ENCODE results near the gene PPM1A.

PPM1A gene

DNA sequence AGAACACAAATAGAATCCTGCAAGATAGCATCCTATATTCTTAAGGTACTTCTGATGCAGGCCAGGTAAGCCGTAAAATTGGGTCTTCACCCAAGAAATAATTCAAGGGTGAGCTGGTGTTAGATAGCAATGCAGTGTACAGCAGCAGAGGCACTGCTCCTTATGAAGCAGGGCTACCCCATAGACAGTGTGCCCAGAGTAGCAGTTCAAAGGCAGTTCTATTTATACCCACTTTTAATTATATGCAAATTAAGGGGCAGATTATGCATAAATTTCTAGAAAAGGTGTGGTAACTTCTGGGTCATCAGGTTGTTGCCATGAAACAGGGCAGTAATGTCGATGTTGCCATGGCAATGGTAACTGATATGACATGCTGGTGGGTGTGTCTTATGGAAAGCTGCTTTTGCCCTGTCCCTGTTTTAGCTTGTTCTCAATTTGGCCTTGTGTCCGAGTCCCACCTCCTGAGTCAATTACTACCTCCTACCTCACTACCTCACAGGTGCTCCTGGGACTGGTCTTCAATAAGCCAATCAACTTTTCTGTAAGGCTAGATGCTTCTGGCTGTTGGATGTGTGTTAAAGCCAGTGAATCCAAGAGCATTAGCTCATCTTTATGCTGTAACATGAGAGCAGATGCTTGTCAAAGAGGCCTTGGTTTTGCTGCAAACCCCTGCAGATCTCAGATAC lies 61.0 kb downstream of the PPM1A start:
- ATAC-seq (ENCODE audit: insufficient read depth, low read depth) (no peak), DNase-seq (no peak)
- no peaks in the 10 kb centered on the region for H3K36me3 ChIP-seq (ENCODE audit: insufficient read depth, low read length)
- H3K4me2 ChIP-seq (ENCODE audit: insufficient read depth, low read length): no peak overlapping the region
- no peak overlapping the region for H3K4me3 ChIP-seq (ENCODE audit: low read depth in 1 of 2, low read length in 2 of 2)
- no peaks in the 10 kb centered on the region for H3K9me3 ChIP-seq (ENCODE audit: insufficient read depth, low read length, severe bottlenecking)
- TF ChIP-seq, protein P1, sequence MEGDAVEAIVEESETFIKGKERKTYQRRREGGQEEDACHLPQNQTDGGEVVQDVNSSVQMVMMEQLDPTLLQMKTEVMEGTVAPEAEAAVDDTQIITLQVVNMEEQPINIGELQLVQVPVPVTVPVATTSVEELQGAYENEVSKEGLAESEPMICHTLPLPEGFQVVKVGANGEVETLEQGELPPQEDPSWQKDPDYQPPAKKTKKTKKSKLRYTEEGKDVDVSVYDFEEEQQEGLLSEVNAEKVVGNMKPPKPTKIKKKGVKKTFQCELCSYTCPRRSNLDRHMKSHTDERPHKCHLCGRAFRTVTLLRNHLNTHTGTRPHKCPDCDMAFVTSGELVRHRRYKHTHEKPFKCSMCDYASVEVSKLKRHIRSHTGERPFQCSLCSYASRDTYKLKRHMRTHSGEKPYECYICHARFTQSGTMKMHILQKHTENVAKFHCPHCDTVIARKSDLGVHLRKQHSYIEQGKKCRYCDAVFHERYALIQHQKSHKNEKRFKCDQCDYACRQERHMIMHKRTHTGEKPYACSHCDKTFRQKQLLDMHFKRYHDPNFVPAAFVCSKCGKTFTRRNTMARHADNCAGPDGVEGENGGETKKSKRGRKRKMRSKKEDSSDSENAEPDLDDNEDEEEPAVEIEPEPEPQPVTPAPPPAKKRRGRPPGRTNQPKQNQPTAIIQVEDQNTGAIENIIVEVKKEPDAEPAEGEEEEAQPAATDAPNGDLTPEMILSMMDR (IDR thresholded peaks at IDR 0.05; ENCODE audit: borderline replicate concordance, extremely low read depth, low read length, poor library complexity, severe bottlenecking): no peak
- no peak for TF ChIP-seq EZH2 (IDR thresholded peaks at IDR 0.05; ENCODE audit: borderline replicate concordance, low read depth, low read length, severe bottlenecking)
- no peaks in the 10 kb centered on the region for H4K20me1 ChIP-seq (ENCODE audit: insufficient read depth, low read length)
- no peak overlapping the region for H3K27ac ChIP-seq (ENCODE audit: low read length)
- H3K79me2 ChIP-seq (ENCODE audit: insufficient read depth, low read length): no peaks in the 10 kb centered on the region
- no peak overlapping the region for H2AFZ ChIP-seq (ENCODE audit: low read depth, low read length)
- H3K9ac ChIP-seq (ENCODE audit: low read depth, low read length): no peak overlapping the region
- no peaks in the 10 kb centered on the region for H3K27me3 ChIP-seq (ENCODE audit: insufficient read depth, low read length, poor library complexity)
- no peaks in the 10 kb centered on the region for H3K4me1 ChIP-seq (ENCODE audit: insufficient read depth, low read length)

DNA sequence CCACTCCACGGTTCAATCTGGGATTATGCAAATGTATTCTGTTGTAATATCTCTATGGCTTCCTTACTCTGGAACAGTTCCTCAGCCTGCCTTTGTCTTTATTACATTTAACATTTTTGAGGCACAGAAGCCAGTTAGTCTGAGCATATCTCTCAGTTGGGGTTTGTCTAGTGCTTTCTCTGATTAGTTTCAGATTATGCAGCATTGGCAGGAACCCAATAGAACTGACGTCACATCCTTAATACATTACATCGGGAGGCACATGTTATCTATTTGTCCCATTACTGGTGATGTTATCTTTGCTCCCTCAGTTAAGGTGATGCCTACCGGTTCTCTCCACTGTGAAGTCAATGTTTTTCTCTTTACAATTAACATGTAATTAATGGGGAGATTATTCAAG lies 62.4 kb downstream of the PPM1A start:
- Histone ChIP-seq H3K36me3 (ENCODE audit: insufficient read depth, low read length) (no peaks in the 10 kb centered on the region), H3K27me3 (ENCODE audit: insufficient read depth, low read length, poor library complexity) (no peaks in the 10 kb centered on the region), H3K4me1 (ENCODE audit: insufficient read depth, low read length) (no peaks in the 10 kb centered on the region), H3K9ac (ENCODE audit: low read depth, low read length) (no peak overlapping the region), H3K9me3 (ENCODE audit: insufficient read depth, low read length, severe bottlenecking) (no peaks in the 10 kb centered on the region), H3K27ac (ENCODE audit: low read length) (no peak overlapping the region), H2AFZ (ENCODE audit: low read depth, low read length) (no peak overlapping the region), H3K4me3 (ENCODE audit: low read depth in 1 of 2, low read length in 2 of 2) (no peak overlapping the region), H3K79me2 (ENCODE audit: insufficient read depth, low read length) (no peaks in the 10 kb centered on the region), H3K4me2 (ENCODE audit: insufficient read depth, low read length) (no peak overlapping the region), H4K20me1 (ENCODE audit: insufficient read depth, low read length) (no peaks in the 10 kb centered on the region)
- TF ChIP-seq, protein P1 (IDR thresholded peaks at IDR 0.05; ENCODE audit: borderline replicate concordance, extremely low read depth, low read length, poor library complexity, severe bottlenecking): no peak
- TF ChIP-seq EZH2 (IDR thresholded peaks at IDR 0.05; ENCODE audit: borderline replicate concordance, low read depth, low read length, severe bottlenecking): no peak
- no peak for ATAC-seq (ENCODE audit: insufficient read depth, low read depth)
- DNase-seq: no peak

DNA sequence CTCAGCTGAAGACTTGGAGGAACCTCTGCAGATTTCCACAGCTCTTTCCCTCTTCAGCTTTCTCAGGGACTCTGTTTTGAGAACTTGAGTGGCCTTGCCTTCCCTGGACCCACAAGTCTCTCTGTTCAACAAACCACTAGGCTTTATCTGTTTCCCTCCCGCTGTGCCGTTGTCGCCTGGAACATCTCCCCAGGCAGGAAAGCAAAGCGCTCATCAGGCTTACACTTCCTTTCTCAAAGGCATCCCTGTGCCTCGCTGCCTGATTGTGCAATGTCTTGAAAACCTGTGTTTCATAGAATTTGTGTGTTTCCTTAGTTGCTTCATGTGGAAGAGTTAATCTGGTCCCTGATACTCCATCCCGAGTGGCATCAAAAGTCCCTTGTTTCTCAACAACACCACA lies 64.1 kb downstream of the PPM1A start:
- ATAC-seq (ENCODE audit: insufficient read depth, low read depth) (no peak), DNase-seq (no peak)
- H3K36me3 ChIP-seq (ENCODE audit: insufficient read depth, low read length): no peaks in the 10 kb centered on the region
- no peak overlapping the region for H2AFZ ChIP-seq (ENCODE audit: low read depth, low read length)
- H3K27ac ChIP-seq (ENCODE audit: low read length): no peak overlapping the region
- H3K4me3 ChIP-seq (ENCODE audit: low read depth in 1 of 2, low read length in 2 of 2): no peak overlapping the region
- TF ChIP-seq, protein P1 (IDR thresholded peaks at IDR 0.05; ENCODE audit: borderline replicate concordance, extremely low read depth, low read length, poor library complexity, severe bottlenecking): no peak
- no peak for TF ChIP-seq EZH2 (IDR thresholded peaks at IDR 0.05; ENCODE audit: borderline replicate concordance, low read depth, low read length, severe bottlenecking)
- no peaks in the 10 kb centered on the region for H3K79me2 ChIP-seq (ENCODE audit: insufficient read depth, low read length)
- H3K9me3 ChIP-seq (ENCODE audit: insufficient read depth, low read length, severe bottlenecking): no peaks in the 10 kb centered on the region
- no peak overlapping the region for H3K9ac ChIP-seq (ENCODE audit: low read depth, low read length)
- H3K4me2 ChIP-seq (ENCODE audit: insufficient read depth, low read length): no peak overlapping the region
- H3K27me3 ChIP-seq (ENCODE audit: insufficient read depth, low read length, poor library complexity): no peaks in the 10 kb centered on the region
- no peaks in the 10 kb centered on the region for H4K20me1 ChIP-seq (ENCODE audit: insufficient read depth, low read length)
- H3K4me1 ChIP-seq (ENCODE audit: insufficient read depth, low read length): no peaks in the 10 kb centered on the region

All from DND-41 (cell line).